HCEC 1CT (cell line): ENCODE data around the gene MAN1B1.

Source experiments
- DNase-seq: peaks from one replicate; pipeline ENCODE4 v3.0.0-alpha.2; 2017

The MAN1B1 gene

DNA sequence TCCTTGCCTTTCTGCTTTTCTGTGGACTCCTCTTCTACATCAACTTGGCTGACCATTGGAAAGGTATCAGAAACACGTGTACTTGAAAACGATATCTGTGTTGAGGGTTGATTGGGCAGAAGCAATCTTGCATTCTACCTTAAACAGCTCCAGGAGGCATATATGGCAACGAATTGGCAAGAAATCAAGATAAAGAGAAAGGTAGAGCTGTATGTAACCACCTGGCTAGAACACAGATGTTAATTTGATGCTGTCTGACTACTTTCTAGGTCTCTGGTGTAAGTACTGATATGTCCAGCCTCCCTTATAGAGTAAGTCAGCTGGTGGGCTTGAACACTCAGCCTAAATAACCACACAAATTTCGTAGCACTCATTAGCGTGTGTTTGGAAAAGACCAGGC lies 1.3 kb downstream of the MAN1B1 start:
- DNase-seq = no peak

DNA sequence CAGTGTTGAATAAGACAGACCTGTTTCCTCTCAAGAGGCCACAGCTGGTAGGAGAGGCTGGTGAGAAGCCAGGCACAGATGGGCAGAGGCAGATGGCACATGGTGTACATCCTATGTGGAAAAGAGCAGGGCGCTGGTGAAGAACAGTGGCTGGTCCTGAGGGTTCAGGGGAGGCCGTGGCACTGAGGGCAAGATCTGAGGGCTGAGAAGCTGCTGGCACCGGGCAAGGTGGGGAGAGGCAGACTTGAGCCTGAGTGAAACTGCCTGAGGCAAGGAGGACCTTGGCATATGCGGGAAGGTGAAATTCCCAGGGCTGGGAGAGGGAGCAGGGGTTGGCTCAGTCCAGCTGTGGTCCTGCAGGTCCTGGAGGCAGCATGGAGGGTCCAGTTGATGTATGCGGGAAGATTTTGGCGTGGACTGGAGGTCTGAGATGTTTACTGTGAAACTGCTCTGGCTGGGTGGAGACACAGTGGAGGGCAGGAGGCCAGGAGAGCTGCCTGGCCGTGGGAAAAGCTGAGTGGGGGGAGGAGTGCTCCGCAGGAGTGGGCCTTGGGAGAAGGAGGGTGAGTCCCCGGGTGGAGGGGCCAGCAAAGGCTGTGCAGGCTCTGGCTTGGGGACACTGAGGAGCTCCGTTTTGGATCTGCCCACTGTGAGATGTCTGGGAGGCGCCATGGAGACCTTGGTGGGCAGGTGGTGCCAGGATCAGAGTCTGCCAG lies 2.6 kb downstream of the MAN1B1 start:
- DNase-seq = no peak

DNA sequence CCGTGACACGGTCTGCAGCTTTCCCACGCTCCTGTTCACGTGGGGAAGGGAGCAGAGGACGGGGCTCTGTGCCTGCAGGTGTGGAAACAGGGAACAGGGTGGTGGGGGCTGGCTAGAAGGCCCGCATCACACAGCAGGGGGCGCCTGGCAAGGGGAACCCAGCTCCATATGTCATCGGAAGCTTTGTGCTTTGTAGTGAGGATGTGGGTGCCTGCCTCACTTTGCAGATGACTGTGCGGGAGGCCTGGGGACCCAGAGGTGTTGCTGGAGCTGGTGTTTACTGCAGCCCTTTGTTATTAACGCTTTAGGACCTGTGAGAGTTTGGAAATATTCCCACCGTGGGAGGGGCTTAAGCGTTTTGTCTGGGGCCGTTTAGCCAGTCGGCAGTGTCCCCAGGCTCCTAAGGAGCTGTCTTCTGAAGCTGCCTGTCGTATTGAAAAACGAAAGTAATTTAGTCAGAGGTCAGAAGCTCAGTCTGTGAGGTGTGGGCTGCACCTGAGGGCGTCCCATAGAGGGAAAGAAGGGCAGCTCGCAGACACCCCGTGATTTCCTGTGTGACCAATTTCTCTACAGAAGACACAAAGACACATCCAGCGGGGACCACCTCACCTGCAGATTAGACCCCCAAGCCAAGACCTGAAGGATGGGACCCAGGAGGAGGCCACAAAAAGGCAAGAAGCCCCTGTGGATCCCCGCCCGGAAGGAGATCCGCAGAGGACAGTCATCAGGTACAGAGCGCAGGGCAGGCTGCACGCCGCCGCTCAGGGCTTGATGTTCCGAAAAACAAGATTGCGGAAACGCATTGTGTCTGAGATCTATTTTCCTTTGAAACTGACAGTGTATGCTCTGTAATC lies 9.1 kb downstream of the MAN1B1 start:
- DNase-seq = no peak

DNA sequence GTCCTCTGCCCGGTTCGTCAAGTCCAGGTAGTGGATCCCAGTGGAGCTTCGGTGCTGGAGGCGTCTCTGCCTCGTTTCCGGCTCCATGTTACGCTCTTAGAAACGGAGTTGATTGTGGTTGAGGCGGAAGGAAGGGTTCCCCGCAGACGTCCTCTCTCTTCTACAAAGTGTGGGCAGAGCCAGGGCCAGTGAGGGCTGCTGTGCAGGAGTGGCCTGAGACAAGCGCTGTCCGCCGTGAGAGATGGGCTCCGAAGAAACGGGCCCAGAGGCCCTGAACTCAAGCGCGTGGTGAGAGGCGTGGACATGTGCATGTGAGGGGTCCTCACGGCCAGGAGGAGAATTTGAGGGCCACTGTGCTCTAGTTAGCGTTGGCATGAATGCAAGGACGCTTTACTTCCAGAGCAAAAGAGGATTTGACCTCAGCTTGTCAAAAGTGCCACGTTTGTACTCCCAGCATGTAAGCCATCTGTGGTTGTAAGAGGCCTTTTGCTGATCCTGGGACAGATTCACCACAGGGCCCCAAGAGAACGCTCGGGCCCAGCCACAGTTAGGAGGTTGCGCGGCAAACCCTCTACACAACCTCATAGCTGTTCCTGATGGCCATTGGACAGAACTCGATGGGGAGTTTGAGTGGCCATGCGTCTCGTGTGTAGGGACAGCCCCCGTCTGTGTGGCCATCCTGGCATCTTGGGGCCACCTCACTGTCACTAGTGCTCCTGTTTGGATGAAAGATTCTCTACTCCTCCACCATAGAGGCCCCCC lies 10.2 kb downstream of the MAN1B1 start:
- DNase-seq = no peak

DNA sequence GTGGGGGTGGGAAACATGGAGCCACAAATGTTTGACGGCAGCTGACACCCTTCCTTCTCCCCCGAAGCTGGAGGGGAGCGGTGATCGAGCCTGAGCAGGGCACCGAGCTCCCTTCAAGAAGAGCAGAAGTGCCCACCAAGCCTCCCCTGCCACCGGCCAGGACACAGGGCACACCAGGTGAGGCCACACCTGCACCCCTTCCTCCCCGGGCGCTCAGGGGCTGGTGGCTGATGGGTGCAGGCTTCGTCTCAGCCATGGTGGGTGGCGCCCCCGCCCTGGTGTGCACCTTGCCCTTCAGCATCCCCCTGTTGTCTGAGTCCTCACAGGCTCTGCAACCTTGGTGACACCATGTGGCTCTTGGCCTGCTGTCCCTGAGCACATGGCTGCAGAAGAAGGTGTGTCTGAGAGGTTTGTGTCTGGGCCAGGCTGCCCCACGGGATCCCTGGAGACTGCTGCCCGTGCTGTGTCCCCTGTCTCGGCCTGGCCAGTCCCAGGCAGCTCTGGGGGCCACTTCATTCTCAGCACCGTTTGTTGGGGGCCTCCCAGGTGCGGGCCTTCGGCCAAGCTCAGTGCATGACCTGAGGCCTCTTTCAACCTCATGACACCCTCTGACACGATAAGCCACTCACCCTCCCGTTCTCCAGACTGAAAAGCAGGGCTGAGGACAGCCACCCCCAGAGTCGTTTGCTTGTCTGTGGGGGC lies 11.1 kb downstream of the MAN1B1 start:
- no peak for DNase-seq

DNA sequence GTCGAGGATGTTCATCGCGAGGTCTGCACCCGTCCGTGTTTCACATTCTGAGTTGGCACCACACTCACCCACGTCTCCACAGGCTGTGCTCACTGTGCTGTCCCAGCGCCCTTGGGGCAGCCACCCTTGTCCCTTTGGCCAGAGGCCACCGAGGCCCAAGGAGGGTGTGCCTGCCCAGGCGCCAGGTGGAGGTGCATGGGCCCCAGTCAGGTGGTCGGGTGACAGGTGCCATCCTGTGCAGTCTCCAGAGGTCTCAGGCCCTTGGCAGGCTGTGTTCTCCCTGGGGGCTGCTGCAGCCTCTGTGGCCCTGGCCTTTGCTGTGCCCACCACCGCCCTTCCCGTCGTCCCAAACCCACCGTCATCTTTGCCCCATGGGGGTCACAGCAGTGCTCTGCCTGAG lies 12.4 kb downstream of the MAN1B1 start:
- DNase-seq = no peak

DNA sequence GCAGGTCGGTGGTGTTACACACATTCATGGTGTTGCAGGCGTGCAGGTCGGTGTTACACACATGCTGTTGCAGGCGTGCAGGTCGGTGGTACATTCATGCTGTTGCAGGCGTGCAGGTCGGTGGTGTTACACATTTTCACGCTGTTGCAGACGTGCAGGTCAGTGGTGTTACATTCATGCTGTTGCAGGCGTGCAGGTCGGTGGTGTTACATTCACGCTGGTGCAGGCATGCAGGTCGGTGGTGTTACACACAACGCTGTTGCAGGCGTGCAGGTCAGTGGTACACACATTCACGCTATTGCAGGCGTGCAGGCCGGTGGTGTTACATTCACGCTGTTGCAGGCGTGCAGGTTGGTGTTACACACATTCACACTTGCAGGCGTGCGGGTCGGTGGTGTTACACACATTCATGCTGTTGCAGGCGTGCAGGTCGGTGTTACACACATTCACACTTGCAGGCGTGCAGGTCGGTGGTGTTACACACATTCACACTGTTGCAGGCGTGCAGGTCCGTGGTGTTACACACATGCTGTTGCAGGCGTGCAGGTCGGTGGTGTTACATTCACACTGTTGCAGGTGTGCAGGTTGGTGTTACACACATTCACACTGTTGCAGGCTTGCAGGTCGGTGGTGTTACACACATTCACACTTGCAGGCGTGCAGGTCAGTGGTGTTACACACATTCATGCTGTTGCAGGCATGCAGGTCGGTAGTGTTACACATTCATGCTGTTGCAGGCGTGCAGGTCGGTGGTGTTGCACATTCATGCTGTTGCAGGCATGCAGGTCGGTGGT lies 16.6 kb downstream of the MAN1B1 start:
- no peak for DNase-seq

DNA sequence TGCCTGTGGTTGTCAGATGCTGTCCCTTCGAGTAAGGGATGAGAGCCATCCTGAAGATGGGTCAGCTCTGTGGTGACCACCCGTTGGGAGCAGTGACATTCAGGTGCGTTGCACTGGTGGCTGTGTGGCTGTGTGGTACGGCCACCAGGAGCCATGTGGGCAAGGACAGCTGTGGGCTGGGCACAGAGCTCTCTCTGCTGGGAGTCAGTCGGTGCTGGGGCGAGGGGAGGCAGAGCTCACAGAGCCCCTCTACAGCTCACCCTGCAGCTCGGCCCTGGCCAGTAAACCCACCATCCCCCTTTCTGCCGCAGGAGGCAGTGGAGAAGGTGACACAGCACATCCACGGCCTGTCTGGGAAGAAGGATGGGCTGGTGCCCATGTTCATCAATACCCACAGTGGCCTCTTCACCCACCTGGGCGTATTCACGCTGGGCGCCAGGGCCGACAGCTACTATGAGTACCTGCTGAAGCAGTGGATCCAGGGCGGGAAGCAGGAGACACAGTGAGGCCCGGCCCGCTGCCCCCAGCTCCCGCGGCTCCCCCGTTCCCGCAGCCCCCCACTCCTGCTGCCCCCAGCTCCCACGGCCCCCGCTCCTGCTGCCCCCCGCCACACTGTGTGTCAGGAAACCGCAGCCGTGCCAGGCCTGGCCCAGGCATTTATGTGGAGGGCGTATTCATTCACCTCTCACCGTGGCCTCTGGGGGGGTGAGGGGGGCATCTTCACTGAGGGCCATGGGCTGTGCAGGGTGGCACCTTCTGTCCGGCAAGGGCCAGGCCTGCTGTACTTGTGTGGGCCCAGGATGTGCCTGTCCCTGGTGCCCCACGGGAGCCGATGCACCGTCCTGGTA lies 19.3 kb downstream of the MAN1B1 start:
- no peak for DNase-seq

DNA sequence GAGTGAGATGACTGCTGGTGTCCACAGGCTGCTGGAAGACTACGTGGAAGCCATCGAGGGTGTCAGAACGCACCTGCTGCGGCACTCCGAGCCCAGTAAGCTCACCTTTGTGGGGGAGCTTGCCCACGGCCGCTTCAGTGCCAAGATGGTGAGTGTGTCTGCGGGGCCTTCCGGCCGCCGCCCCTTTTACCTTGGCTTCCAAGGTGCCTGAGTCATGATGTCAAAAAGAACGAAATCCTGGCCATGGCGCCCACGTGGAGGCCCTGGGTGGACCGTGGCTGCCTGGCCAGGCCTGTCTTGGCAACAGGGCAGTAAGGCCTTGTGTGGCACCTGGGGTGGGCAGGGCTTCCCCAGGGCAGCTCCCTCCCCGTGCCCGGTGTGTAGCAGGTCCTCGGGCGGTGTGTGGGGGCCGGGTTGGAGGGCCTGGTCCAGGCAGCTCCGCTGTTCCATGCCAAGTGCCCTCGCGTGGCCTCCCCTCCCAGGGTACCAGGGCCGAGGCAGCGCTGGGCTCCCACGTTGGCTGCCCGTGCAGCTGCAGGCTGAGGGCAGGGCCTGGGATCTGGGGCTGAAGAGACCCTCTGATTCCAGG lies 20.0 kb downstream of the MAN1B1 start:
- DNase-seq = no peak

DNA sequence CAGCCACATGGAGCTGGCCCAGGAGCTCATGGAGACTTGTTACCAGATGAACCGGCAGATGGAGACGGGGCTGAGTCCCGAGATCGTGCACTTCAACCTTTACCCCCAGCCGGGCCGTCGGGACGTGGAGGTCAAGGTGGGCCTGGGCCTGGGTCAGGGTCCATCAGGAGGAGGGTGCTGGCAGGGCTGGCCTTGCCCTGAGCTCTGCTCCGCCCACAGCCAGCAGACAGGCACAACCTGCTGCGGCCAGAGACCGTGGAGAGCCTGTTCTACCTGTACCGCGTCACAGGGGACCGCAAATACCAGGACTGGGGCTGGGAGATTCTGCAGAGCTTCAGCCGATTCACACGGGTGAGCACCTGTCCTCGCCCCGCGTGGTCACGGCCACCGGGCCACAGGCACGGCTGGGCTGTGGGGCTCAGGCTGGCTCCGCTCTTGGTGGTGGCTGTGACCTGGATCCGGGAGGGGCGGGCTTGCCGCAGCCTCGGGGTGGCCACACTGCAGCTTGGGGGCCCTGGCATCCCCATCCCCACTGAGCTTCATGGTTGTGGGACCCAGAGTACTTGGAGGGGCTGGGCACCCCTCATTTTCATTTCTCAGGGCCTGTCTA lies 20.6 kb downstream of the MAN1B1 start:
- DNase-seq = no peak

DNA sequence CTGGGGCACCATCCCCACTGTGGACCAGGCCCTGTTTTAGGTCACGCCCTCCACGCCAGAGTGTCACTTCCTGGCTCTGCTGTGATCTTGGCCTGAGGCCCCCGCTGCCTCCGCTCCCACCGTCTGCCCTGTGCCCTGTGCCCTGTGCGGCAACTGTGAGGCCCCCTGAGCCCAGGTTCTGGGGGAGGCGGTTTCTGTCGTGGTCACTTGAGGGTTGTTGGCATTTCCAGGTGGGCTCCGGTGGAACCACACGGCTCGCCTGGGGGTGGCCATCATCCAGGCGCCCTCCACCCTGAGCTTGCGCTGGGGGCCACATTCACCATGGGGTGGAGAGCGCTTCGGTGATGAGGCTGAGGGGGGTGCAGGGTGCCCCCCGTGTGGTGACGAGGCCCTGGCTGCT lies 21.2 kb downstream of the MAN1B1 start:
- DNase-seq = no peak

DNA sequence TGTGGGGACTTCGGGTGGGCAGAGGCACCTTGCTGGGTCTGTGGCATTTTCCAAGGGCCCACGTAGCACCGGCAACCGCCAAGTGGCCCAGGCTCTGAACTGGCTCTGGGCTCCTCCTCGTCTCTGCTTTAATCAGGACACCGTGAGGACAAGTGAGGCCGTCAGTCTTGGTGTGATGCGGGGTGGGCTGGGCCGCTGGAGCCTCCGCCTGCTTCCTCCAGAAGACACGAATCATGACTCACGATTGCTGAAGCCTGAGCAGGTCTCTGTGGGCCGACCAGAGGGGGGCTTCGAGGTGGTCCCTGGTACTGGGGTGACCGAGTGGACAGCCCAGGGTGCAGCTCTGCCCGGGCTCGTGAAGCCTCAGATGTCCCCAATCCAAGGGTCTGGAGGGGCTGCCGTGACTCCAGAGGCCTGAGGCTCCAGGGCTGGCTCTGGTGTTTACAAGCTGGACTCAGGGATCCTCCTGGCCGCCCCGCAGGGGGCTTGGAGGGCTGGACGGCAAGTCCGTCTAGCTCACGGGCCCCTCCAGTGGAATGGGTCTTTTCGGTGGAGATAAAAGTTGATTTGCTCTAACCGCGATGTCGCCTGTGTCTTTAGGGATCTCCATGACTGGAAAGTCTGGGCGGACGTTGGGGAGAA lies 21.9 kb downstream of the MAN1B1 start:
- DNase-seq = no peak

DNA sequence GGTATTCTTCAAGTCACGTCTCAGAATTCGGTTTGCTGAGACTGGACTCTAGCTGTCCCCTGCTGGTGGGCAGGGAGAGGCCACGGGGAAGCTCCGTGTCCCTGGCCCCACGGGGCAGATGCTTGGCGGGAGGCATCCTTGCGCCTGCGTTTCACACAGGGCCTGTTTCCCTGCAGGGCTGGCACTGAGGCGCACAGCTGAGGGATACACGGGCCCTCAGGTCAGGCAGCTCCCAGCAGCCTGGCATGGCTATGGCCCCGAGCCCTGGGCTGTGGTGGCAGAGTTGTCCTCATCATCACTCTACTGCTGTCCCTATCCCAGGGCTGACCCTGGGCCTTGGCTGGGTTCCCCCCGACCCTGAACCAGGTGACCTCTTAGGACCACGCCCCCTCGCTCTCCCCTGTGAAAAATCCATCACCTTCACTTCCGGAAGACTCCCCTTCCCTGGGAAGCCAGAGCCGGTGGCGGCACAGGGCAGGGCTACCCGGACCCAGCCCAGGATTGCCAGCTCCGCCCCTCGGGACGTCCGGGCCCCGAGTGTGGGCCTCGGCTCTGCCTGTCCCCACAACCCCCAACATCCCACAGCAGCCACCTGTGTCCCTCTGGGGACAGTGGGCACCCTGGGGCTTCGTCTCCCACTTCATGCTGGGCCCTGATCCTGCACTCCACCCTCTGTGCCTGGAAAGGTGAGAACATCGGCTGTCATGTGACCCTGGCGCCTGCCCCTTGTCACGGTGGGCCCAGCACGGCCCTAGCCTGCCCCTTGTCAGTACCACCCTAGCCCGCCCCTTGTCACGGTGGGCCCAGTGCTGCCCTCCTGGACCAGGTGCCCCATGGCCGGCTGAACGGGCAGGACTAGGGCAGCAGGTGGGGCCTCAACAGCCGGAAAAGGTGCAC lies 22.7 kb downstream of the MAN1B1 start:
- DNase-seq = no peak

DNA sequence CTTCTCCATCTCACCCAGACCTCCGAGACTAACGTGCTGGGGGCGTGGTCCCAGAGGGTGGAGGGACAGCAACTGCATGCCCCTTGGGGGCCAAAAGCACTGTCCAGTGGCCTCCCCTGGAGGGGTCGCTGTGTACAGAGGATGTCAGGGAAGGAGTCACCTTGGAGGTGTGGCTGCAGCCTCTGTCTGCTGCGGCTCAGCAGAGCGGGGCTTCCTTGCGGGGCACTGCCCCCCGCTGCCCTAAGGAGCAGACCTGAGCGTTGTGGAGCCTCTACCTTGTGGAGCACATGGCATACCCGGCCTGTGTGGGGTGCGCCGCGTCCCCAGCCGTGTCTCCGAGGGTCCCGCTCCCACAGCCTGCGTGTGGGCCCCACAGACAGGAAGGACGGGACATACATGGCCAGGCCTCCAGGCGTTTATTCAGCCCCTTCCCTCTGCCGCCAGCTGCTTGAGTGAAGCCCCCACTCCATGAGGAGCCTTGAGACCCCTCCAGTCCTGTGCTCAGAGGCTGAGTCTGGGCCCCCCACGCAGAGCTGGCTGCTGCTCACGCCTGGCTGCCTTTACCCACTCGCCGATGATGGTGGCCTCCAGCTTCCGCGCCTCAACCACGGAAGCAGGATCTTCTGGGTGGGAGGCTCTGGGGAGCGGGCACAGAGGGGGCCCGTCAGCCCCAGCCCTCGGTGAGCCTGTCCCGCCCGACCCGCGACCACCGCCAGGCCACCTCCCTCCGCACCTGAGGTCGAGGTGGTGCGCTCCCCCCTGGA lies 23.5 kb downstream of the MAN1B1 start:
- DNase-seq = no peak

DNA sequence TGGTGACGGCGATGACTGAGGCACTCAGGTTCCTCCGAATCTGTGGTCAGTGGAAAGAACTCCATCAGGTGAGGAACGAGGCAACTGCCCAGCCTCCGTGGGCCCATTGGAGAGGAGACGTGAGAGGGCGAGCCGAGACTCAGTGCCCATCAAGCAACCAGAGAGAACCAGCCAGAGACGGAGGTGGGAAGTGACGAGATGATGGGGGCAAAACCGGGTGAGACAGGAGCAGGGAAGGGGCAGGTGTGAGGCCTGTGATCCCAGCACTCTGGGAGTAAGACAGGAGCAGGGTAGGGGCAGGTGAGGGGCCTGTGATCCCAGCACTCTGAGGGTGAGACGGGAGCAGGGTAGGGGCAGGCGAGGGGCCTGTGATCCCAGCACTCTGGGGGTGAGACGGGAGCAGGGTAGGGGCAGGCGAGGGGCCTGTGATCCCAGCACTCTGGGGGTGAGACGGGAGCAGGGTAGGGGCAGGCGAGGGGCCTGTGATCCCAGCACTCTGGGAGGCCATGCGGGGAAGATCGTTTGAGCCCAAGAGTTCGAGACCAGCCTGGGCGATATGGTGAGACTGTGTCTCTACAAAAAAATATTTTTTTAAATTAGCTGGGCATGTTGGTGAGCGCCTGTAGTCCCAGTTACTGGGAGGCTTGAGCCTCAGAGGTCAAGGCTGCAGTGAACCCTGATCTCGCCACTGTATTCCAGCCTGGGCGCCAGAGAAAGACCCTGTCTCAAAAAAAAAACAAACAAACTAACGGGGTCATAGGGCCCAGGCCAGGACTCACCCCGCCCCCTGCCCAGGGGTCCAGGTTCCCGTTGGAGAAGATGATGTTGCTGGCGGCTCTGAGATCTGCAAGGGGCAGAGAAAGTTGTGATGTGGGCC lies 24.4 kb downstream of the MAN1B1 start:
- DNase-seq = no peak

DNA sequence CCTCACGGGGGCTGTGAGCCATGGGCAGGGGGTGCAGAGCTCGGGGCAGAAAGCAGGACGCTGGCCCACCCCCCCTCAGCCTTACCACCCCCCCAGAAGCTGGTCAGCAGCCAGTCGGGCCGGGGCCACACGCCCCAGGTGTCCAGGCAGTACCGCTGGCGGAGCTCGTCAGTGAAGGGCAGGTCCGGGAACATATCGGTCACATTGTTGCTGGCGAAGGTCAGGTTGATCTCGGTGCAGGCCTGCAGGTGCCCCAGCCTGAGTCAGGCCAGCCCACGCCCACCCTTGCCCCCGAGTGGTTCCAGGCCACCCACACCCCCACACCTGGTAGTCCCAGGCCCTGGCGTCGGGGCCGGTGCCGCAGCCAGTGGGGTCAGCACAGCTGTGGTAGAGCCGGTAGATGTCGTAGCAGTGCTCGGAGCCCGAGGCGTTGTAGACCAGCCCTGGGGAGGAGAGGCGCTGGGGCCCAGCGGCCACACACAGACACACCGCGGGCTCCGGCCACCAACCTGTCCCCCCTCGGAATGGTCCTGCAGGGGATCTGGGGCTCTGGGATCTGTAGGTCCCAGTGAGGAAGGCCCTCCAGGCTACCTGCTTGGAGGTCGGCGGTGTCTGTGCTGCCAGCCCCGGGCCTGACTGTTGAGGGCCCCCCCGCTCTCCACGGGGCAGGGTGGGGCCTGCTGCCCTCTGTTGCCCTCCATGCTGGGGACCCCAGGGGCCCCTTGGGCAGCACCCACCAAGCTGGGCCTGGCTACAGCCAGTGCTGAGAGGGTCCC lies 25.2 kb downstream of the MAN1B1 start:
- DNase-seq = no peak
